ENCODE measurements around the gene APOC4.
"Not testable (repeated sequence)": the region's sequence is repeated elsewhere in the genome, so short reads cannot be mapped to it uniquely, and the experiment has no call there.

APOC4 gene

GRCh38 chr19:44924243-44924725 is 17.8 kb upstream of the APOC4 start:
- DNase-seq, result no peak

DNA sequence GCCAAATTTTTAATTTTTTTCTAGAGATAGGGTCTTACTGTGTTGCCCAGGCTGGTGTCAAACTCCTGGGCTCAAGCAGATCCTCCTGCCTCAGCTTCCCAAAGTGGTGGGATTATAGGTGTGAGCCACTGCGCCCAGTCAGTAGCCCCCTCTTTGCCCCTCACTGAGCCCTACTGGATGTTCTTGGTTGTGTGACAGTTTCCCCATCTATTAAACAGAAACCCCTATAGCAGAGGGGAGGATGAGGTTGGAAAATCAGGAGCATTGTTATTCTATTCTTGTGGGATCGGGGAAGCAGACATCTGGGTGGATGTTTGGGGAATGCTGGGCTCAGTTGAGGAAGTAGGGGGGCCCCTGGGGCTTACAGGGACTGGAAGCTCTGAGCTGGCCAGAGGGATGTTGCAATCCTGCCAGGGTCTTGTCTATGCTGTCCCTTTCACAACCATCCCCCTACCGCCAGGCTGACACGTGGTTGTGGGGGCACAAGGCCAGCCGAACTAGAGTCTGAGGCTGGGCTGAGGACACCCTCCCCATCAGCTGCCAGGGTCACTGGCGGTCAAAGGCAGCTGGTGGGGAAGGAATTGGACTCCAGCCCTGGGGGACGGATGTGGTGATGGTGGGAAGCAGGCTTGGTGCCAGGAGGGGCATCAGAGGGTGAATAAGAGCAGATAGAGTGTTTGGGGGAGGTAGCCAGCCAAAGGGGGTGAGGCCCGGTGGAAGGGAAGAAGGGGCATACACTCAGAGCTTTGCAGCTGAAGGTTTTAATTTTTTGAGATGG is 16.7 kb upstream of the APOC4 start:
- no peak for DNase-seq

DNA sequence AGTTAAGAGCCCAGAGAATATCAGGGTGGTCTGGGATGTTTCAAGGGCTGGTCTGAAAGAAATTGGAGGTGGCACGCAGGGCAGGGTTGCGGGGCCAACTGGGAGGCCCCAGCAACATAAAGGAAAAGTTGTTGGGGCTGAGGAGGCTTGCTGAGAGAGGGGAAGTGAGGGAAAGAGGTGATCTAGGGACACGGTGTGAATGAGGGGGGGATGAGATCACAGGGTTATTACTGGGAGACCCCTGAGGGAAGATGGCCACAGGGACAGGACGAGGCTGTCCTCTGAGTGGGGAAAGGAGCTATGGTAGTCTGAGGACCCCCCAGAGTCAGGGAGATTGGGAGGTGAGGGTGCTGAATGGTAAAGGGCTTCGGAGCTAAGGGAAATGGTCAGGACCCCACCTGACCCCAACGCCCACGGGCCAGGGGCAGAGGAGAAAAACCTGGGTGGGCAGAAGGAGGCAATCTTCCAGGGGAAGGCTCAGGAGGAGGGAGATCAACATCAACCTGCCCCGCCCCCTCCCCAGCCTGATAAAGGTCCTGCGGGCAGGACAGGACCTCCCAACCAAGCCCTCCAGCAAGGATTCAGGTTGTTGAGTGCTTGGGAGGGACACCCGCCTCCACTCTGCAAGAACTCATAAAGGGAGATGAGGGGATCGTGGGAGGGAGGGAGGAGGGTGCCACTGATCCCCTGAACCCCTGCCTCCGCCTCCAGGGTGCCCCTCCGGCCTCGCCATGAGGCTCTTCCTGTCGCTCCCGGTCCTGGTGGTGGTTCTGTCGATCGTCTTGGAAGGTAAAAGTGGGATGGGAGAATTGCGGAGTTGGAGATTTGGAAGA is 15.6 kb upstream of the APOC4 start:
- DNase-seq, result not testable (repeated sequence)

DNA sequence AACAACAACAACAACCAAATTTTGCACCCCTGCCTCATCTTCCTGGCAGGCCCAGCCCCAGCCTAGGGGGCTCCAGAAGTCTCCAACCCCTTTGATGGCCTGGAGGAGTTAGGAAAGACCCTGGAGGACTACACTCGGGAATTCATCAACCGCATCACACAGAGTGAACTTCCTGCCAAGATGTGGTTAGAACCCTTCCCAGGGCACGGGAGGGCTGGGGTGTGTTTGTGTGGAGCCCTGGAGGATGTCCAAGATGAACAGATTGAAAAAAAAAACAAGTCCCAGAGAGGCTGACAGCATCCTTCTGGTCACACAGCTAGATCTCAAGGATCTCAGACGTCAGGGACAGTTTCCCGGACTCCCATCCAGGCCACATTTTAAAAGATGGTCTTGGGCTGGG is 14.3 kb upstream of the APOC4 start:
- no peak for DNase-seq

DNA sequence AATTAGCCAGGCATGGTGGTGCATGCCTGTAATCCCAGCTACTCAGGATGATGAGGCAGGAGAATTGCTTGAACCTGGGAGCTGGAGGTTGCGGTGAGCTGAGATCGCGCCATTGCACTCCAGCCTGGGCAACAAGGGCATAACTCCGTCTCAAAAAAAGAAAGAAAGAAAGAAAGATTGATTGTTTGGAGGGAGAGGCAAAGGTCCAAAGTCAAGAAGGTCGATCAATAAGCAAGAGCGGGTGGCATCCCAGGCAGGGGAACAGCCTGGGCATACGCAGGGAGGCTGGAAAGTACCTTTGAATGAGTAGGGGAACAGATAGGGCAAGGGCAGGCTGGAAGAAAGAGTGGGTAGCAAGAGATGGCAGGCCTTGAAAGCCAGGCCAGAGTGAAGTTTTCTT is 11.9 kb upstream of the APOC4 start:
- DNase-seq, result no peak

GRCh38 chr19:44931541-44931940 is 10.5 kb upstream of the APOC4 start:
- no peak for DNase-seq

GRCh38 chr19:44939668-44940067 is 2.4 kb upstream of the APOC4 start:
- DNase-seq, result no peak

DNA sequence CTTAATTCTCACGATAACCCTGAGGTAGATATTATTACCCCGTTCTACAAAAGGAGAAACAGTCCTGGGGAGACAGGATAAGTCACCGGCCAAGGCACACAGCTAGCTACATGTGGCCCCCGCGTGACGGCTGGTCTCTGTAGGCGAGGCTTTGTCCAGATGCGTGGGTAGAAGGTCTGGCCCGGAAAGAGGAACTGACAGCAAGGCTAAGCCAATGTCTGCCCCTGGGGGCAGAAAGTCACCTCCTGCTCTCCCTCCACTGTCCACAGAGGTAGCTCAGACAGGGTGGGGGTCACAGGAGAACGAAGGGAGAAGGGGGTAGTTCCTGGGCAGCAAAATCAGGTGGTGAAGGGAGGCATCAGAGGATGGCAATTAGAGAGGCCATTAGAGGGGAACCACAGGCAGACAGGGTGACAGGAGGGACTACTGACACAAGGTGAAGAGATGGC is 1.8 kb downstream of the APOC4 start:
- DNase-seq, result no peak

DNA sequence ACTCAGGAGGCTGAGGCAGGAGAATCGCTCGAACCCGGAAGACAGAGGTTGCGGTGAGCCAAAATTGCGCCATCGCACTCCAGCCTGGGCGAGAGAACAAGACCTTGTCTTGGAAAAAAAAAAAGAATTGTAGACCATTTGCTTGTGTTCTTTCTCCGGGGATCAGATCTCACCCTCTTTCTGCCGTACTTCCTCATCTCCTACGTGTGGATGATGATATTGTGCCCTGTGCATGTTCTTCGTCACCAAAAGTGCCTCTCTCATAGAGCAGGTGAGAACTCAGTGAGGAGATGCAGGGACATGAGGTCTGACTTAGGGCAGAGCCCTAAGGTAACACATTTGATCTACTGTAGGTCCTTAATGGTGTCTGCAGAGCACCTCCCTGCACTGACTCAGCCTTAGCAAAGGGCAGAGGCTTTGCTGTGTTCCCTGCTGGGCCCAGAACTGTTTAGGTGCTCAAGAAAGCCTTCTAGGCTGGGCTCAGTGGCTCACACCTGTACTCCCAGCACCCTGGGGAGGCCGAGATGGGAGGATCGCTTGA is 5.1 kb downstream of the APOC4 start:
- DNase-seq, result no peak

DNA sequence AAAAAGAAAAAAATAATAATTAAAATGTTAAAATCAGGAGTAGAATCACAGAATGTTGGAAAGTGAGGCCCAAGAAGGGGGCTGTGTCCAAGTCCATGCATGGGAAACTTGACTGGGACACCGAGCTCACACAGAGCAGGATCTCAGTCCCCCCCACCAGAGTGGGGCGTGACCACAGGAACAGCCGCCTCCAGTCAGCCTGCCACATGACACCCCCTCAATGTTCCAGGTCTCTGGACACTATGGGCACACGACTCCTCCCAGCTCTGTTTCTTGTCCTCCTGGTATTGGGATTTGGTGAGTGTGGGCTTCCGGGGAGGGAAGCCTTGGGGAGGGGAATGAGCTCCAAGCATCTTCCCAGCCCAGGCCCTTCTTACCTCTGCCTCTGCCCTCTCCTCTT is 6.2 kb downstream of the APOC4 start:
- DNase-seq, result no peak

DNA sequence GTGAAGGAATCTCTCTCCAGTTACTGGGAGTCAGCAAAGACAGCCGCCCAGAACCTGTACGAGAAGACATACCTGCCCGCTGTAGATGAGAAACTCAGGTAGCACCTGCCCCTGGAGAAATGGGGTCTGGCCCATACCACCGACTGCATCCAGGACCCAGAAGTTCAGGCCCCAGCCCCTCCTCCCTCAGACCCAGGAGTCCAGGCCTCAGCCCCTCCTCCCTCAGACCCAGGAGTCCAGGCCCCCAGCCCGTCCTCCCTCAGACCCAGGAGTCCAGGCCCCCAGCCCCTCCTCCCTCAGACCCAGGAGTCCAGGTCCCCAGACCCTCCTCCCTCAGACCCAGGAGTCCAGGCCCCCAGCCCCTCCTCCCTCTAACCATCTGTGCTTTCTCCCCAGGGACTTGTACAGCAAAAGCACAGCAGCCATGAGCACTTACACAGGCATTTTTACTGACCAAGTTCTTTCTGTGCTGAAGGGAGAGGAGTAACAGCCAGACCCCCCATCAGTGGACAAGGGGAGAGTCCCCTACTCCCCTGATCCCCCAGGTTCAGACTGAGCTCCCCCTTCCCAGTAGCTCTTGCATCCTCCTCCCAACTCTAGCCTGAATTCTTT is 6.8 kb downstream of the APOC4 start:
- no peak for DNase-seq

- DNase-seq, result no peak
Measured at GRCh38 chr19:44949550-44949949, 7.5 kb downstream of the APOC4 start.

- peak; percentile 23 for DNase-seq
Measured at GRCh38 chr19:44951179-44952159, 9.4 kb downstream of the APOC4 start.

DNA sequence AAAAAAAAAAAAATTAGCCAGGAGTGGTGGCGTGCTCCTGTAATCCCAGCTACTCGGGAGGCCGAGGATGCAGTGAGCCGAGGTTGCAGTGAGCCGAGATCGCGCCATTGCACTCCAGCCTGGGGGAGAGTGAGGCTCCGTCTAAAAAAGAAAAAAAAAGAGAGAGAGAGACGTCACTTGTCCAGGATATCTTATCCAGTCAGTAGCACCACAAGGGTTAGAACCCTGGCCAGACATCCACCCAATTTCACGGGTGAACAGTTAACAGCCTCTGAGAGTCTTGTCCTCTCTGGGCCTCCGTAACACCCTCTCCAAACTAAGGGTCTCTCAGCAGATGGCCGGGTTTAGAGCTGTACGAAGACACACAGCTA is 12.2 kb downstream of the APOC4 start:
- DNase-seq, result no peak

- DNase-seq, result peak; percentile 92
Measured at GRCh38 chr19:44954649-44955504, 12.8 kb downstream of the APOC4 start, which contains the start of gene CLPTM1. Gene CLPTM1 (plus strand): TSS chr19:44955380. CDS start chr19:44955396, 16 bp downstream.

- no peak for DNase-seq
Measured at GRCh38 chr19:44955505-44956439, 13.7 kb downstream of the APOC4 start.

DNA sequence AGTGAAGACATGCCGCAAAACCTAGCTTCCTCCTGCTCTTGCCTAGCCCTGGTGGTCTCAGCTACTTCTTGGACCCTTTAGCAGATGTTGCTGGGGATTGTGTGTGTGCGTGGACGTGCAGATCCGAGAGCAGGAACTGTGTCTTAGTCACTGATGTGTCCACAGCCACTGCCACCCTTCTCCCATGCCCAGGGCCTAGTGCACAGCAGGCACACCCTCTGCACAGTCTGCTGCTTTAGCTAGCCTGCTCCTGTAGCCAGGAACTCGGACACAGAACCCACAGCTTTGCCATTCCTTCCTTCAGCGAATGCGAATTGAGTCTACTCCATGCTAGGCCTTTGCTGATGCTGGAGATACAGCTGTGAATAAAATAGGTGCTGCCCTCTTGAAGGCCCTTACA is 15.5 kb downstream of the APOC4 start:
- DNase-seq, result no peak

- no peak for DNase-seq
Measured at GRCh38 chr19:44958090-44958489, 16.1 kb downstream of the APOC4 start.

- no peak for DNase-seq
Measured at GRCh38 chr19:44959691-44960090, 17.7 kb downstream of the APOC4 start.
